K562 (cell line): ENCODE data around the gene RNF181. TPM values are rescaled to one million over a fixed set of nuclear protein-coding genes. Genes with fewer than 3 reads are reported as not detected.

ENCODE experiments used
- CBX1 ChIP-seq: sonication (generic); IDR thresholded peaks from 2 replicates; pipeline ENCODE4 v1.6.1; 2016; ENCODE audit warnings: antibody characterized with exemption, low read depth, mild to moderate bottlenecking
- CXXC5 ChIP-seq: fragments of 250-450 bp; sonication (Bioruptor Pico); IDR thresholded peaks from 2 replicates; pipeline ENCODE4 v1.8.0; 2022; ENCODE audit warnings: inconsistent platforms, mild to moderate bottlenecking, moderate library complexity
- EP400 ChIP-seq: fragments of 450-650 bp; IDR thresholded peaks from 2 replicates; pipeline ENCODE4 v1.6.1; 2017; ENCODE audit warnings: antibody characterized with exemption, mild to moderate bottlenecking, moderate library complexity
- EWSR1 ChIP-seq: fragments of 450-650 bp; IDR thresholded peaks from 2 replicates; pipeline ENCODE4 v1.6.1; 2018; ENCODE audit warnings: borderline replicate concordance, mild to moderate bottlenecking, low read depth, moderate library complexity; ENCODE audit not compliant: partially characterized antibody
- MAFF ChIP-seq: IDR thresholded peaks from 2 replicates; pipeline ENCODE4 v1.6.1; 2012; ENCODE audit warnings: low read length, improper control_type of control experiment
- MAZ ChIP-seq, 2 experiments: fragments of 450-650 bp in 1 of 2; sonication (generic) in 1 of 2; formaldehyde crosslinking; IDR thresholded peaks in 1 of 2; conservative IDR thresholded peaks in 1 of 2; 2 replicates each; pipeline versions ENCODE4 v1.4.0 to v1.5.0; 2020; ENCODE audit warnings: mild to moderate bottlenecking in 1 of 2, missing genetic modification reagents in 1 of 2
- MYC ChIP-seq, 2 experiments: fragments of 250-450 bp in 1 of 2; sonication (Bioruptor Pico) in 1 of 2; IDR thresholded peaks; 2 replicates each; pipeline versions ENCODE4 v1.5.1 to v1.6.1; 2012 to 2021; ENCODE audit warnings: low read depth in 2 of 2, borderline replicate concordance in 1 of 2, improper control_type of control experiment in 1 of 2, low read length in 1 of 2, mild to moderate bottlenecking in 1 of 2, moderate library complexity in 1 of 2
- PHF20 ChIP-seq: fragments of 450-650 bp; IDR thresholded peaks from 2 replicates; pipeline ENCODE4 v1.6.1; 2018; ENCODE audit not compliant: partially characterized antibody
- POLR2A ChIP-seq: fragments of 450-650 bp; conservative IDR thresholded peaks from 2 replicates; pipeline ENCODE4 v1.6.1; 2016
- POLR2G ChIP-seq: fragments of 200-400 bp; formaldehyde crosslinking; IDR thresholded peaks from 2 replicates; pipeline ENCODE4 v1.6.1; 2017; ENCODE audit warnings: low read depth, mild to moderate bottlenecking, antibody characterized with exemption, low read length, moderate library complexity
- PTTG1 ChIP-seq: fragments of 450-650 bp; IDR thresholded peaks from 2 replicates; pipeline ENCODE4 v1.6.1; 2016; ENCODE audit warnings: low read depth, mild to moderate bottlenecking, missing genetic modification characterization, missing compliant biosample characterization
- SPI1 ChIP-seq: IDR thresholded peaks from 2 replicates; pipeline ENCODE4 v1.6.1; 2011; ENCODE audit warnings: low read depth, low read length, control low read depth, borderline replicate concordance
- ZFP30 ChIP-seq: fragments of 250-450 bp; sonication (Bioruptor Pico); IDR thresholded peaks from 2 replicates; pipeline ENCODE4 v1.8.0; 2022; ENCODE audit warnings: moderate library complexity, mild to moderate bottlenecking, inconsistent platforms, borderline replicate concordance
- ZNF589 ChIP-seq: fragments of 200-800 bp; sonication (Bioruptor generic); IDR thresholded peaks from 2 replicates; pipeline ENCODE4 v1.6.1; 2016; ENCODE audit warnings: low read depth, missing genetic modification characterization, missing compliant biosample characterization
- ZNF766 ChIP-seq: fragments of 200-800 bp; sonication (Bioruptor generic); conservative IDR thresholded peaks from 2 replicates; pipeline ENCODE4 v1.6.1; 2016; ENCODE audit warnings: missing genetic modification characterization, missing compliant biosample characterization
- polyA plus RNA-seq, 8 experiments: library from polyadenylated mRNA; depleted of rRNA in 4 of 8; stranded (reverse) in 5 of 8; unstranded in 3 of 8; fragments of >200 nt; fragmentation: Nextera tagmentation in 2 of 8; fragmentation: Illumina TruSeq in 1 of 8; extraction: Ambion mirVana in 2 of 8; extraction: Trizol in 1 of 8; gene quantifications; 2 replicates each; pipeline versions ENCODE4 v1.2.1 to v1.2.3, GENCODE V29; 2011 to 2014; ENCODE audit warnings: inconsistent platforms in 1 of 8, missing spikeins in 1 of 8
- total RNA-seq, 7 experiments: library from RNA; depleted of rRNA in 6 of 7; stranded (reverse); fragments of >200 nt in 6 of 7; fragmentation: Illumina TruSeq in 2 of 7; extraction: Trizol in 2 of 7; gene quantifications; 2 replicates each; pipeline versions ENCODE4 v1.2.1 to v1.2.3, GENCODE V29; 2011 to 2021; ENCODE audit warnings: low replicate concordance in 1 of 7
- TF ChIP-seq, protein P1 (sequence below): sonication (generic); formaldehyde crosslinking; IDR thresholded peaks from 2 replicates; pipeline ENCODE4 v1.5.0; 2020; ENCODE audit warnings: missing genetic modification reagents
- TF ChIP-seq, protein P2 (sequence below), 2 experiments: fragments of 450-650 bp; formaldehyde crosslinking in 1 of 2; IDR thresholded peaks; 2 replicates each; pipeline versions ENCODE4 v1.4.0 to v1.6.1; 2014 to 2020; ENCODE audit warnings: mild to moderate bottlenecking in 2 of 2, borderline replicate concordance in 1 of 2, low read depth in 1 of 2
- TF ChIP-seq, protein P3 (sequence below): fragments of 250-450 bp; sonication (Bioruptor Pico); IDR thresholded peaks from 2 replicates; pipeline ENCODE4 v1.8.0; 2022; ENCODE audit warnings: moderate library complexity, mild to moderate bottlenecking, inconsistent platforms

Gene RNF181
- total and polyA plus RNA-seq, 9 of the 15 experiments (the other 6 are each of a cell fraction or from before 2014, with no cell fraction given), result 139 to 492 (median 253) TPM

DNA sequence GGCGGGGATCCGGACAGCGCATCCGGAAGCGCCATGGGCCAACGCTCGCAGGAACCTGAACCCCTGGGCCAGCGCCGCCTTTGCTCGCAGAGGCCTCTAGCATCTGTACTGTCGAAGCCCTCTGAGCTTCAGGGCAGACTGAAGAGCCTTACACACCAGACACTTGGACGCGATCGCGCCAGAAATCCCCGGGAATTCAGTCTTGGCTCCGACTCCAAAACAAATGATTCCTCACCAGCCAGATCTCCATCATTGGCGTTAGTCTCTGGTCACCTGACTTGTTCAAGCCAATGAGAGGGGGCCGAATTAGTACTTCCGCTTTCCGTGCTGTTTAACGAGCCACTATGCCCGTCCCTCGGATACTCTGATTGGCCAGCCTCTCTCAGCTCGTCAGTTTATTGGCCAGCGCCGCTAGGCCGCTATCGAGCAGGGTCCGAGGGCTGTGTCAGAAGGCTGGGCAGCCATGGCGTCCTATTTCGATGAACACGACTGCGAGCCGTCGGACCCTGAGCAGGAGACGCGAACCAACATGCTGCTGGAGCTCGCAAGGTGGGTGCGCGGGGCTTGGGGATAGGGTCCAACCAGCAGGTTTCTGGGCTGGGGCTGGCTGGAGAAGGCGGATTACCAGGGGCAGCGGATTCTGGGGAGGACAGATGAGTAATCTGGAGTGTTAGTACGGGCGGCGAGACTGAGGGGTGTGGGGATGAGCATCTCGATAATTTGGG lies at the start of gene RNF181 (continued):
- TF ChIP-seq, protein P1, sequence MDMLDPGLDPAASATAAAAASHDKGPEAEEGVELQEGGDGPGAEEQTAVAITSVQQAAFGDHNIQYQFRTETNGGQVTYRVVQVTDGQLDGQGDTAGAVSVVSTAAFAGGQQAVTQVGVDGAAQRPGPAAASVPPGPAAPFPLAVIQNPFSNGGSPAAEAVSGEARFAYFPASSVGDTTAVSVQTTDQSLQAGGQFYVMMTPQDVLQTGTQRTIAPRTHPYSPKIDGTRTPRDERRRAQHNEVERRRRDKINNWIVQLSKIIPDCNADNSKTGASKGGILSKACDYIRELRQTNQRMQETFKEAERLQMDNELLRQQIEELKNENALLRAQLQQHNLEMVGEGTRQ (CRISPR knock-in tag), result peak; percentile 91
- TF ChIP-seq, protein P2, sequence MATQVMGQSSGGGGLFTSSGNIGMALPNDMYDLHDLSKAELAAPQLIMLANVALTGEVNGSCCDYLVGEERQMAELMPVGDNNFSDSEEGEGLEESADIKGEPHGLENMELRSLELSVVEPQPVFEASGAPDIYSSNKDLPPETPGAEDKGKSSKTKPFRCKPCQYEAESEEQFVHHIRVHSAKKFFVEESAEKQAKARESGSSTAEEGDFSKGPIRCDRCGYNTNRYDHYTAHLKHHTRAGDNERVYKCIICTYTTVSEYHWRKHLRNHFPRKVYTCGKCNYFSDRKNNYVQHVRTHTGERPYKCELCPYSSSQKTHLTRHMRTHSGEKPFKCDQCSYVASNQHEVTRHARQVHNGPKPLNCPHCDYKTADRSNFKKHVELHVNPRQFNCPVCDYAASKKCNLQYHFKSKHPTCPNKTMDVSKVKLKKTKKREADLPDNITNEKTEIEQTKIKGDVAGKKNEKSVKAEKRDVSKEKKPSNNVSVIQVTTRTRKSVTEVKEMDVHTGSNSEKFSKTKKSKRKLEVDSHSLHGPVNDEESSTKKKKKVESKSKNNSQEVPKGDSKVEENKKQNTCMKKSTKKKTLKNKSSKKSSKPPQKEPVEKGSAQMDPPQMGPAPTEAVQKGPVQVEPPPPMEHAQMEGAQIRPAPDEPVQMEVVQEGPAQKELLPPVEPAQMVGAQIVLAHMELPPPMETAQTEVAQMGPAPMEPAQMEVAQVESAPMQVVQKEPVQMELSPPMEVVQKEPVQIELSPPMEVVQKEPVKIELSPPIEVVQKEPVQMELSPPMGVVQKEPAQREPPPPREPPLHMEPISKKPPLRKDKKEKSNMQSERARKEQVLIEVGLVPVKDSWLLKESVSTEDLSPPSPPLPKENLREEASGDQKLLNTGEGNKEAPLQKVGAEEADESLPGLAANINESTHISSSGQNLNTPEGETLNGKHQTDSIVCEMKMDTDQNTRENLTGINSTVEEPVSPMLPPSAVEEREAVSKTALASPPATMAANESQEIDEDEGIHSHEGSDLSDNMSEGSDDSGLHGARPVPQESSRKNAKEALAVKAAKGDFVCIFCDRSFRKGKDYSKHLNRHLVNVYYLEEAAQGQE (IDR thresholded peaks at IDR 0.05; ENCODE audit: borderline replicate concordance), result peak; percentile 57
- TF ChIP-seq, protein P2 (CRISPR knock-in tag; IDR thresholded peaks at IDR 0.05; ENCODE audit: low read depth), result 0 out of 2 replicates have a peak, but pooled peaks have one; percentile 20
- TF ChIP-seq POLR2G (peak; percentile 93), CXXC5 (CRISPR knock-in tag) (peak; percentile 81), SPI1 (peak; percentile 81), EP400 (peak; percentile 89), MAFF (no peak), EWSR1 (no peak), ZFP30 (CRISPR knock-in tag) (no peak), PHF20 (peak; percentile 92), ZNF766 (CRISPR knock-in tag) (peak; percentile 43; the same call in 1 of the 2 replicates), CBX1 (0 out of 2 replicates have a peak, but pooled peaks have one; percentile 25), MAZ (CRISPR knock-in tag; conservative IDR thresholded peaks at IDR 0.05 in 1 of 2, IDR thresholded peaks at IDR 0.05 in 1 of 2) (peak; percentile 58 to 65), MYC (IDR thresholded peaks at IDR 0.05; ENCODE audit: low read depth, low read length) (peak; percentile 53), MYC (CRISPR knock-in tag; IDR thresholded peaks at IDR 0.05; ENCODE audit: borderline replicate concordance, low read depth) (peak; percentile 24; the same call in 1 of the 2 replicates), ZNF589 (no peak), PTTG1 (tag) (no peak), POLR2A (peak; percentile 93)
- TF ChIP-seq, protein P3, sequence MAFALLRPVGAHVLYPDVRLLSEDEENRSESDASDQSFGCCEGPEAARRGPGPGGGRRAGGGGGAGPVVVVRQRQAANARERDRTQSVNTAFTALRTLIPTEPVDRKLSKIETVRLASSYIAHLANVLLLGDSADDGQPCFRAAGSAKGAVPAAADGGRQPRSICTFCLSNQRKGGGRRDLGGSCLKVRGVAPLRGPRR (CRISPR knock-in tag), result no peak
